SK-N-SH treated with all-trans-retinoic acid at 6 μM for 48 hours (cell line): ENCODE results near the gene ARHGAP28.

Source experiments
- ATAC-seq: fragments of 200-7000 bp; cut with Tn5 transposase; 3 replicates; pipeline ENCODE4 v1.9.1; 2020; ENCODE audit warnings: mild to moderate bottlenecking, moderate library complexity
- BACH2 ChIP-seq: fragments of 250-450 bp; sonication (Bioruptor Pico); IDR thresholded peaks from 2 replicates; pipeline ENCODE4 v1.9.0; 2021; ENCODE audit warnings: mild to moderate bottlenecking, borderline replicate concordance
- CREB5 ChIP-seq: fragments of 250-450 bp; sonication (Bioruptor Pico); IDR thresholded peaks from 2 replicates; pipeline ENCODE4 v1.5.1; 2020; ENCODE audit warnings: low read depth, mild to moderate bottlenecking, moderate library complexity
- CSDC2 ChIP-seq: fragments of 250-450 bp; sonication (Bioruptor Pico); IDR thresholded peaks from 2 replicates; pipeline ENCODE4 v1.5.0; 2020; ENCODE audit warnings: mild to moderate bottlenecking, moderate library complexity
- CSRNP3 ChIP-seq: fragments of 250-450 bp; sonication (Bioruptor Pico); IDR thresholded peaks from 2 replicates; pipeline ENCODE4 v1.5.1; 2021; ENCODE audit warnings: mild to moderate bottlenecking, moderate library complexity
- ESRRG ChIP-seq: fragments of 250-450 bp; sonication (Bioruptor Pico); IDR thresholded peaks from 2 replicates; pipeline ENCODE4 v1.6.1; 2021; ENCODE audit warnings: mild to moderate bottlenecking
- GLIS3 ChIP-seq: fragments of 250-450 bp; sonication (Bioruptor Pico); IDR thresholded peaks from 2 replicates; pipeline ENCODE4 v1.5.0; 2020; ENCODE audit warnings: mild to moderate bottlenecking, moderate library complexity
- ISL1 ChIP-seq: fragments of 250-450 bp; sonication (Bioruptor Pico); IDR thresholded peaks from 2 replicates; pipeline ENCODE4 v2.1.2; 2022; ENCODE audit warnings: mild to moderate bottlenecking, moderate library complexity
- POU6F1 ChIP-seq: fragments of 250-450 bp; sonication (Bioruptor Pico); IDR thresholded peaks from 2 replicates; pipeline ENCODE4 v1.8.0; 2021; ENCODE audit warnings: low read depth, mild to moderate bottlenecking, moderate library complexity, borderline replicate concordance
- PPARA ChIP-seq: fragments of 250-450 bp; sonication (Bioruptor Pico); IDR thresholded peaks from 2 replicates; pipeline ENCODE4 v1.5.0; 2020; ENCODE audit warnings: mild to moderate bottlenecking, borderline replicate concordance
- RARB ChIP-seq: fragments of 250-450 bp; sonication (Bioruptor Pico); IDR thresholded peaks from 2 replicates; pipeline ENCODE4 v1.8.0; 2021; ENCODE audit warnings: mild to moderate bottlenecking, moderate library complexity
- SNAI2 ChIP-seq: fragments of 250-450 bp; sonication (Bioruptor Pico); IDR thresholded peaks from 2 replicates; pipeline ENCODE4 v1.5.0; 2020; ENCODE audit warnings: mild to moderate bottlenecking, moderate library complexity
- TCF4 ChIP-seq: fragments of 250-450 bp; sonication (Bioruptor Pico); IDR thresholded peaks from 2 replicates; pipeline ENCODE4 v1.8.0; 2021; ENCODE audit warnings: mild to moderate bottlenecking, moderate library complexity, borderline replicate concordance
- TOX ChIP-seq: fragments of 250-450 bp; sonication (Bioruptor Pico); IDR thresholded peaks from 2 replicates; pipeline ENCODE4 v1.8.0; 2021; ENCODE audit warnings: mild to moderate bottlenecking, moderate library complexity, borderline replicate concordance
- TSHZ2 ChIP-seq: fragments of 250-450 bp; sonication (Bioruptor Pico); IDR thresholded peaks from 2 replicates; pipeline ENCODE4 v1.5.0; 2020; ENCODE audit warnings: mild to moderate bottlenecking, moderate library complexity
- ZC3H10 ChIP-seq: fragments of 250-450 bp; sonication (Bioruptor Pico); IDR thresholded peaks from 2 replicates; pipeline ENCODE4 v1.5.1; 2021; ENCODE audit warnings: mild to moderate bottlenecking, moderate library complexity
- ZFP30 ChIP-seq: fragments of 450-650 bp; formaldehyde crosslinking; IDR thresholded peaks from 2 replicates; pipeline ENCODE4 v1.5.0; 2022; ENCODE audit warnings: mild to moderate bottlenecking, moderate library complexity
- ZNF565 ChIP-seq: fragments of 450-650 bp; formaldehyde crosslinking; conservative IDR thresholded peaks from 2 replicates; pipeline ENCODE4 v1.5.0; 2020; ENCODE audit warnings: low read depth, mild to moderate bottlenecking, moderate library complexity
- ZNF70 ChIP-seq: fragments of 450-650 bp; formaldehyde crosslinking; IDR thresholded peaks from 2 replicates; pipeline ENCODE4 v1.5.0; 2020; ENCODE audit warnings: mild to moderate bottlenecking, moderate library complexity
- ZNF8 ChIP-seq: fragments of 450-650 bp; formaldehyde crosslinking; IDR thresholded peaks from 2 replicates; pipeline ENCODE4 v1.5.0; 2020; ENCODE audit warnings: mild to moderate bottlenecking, moderate library complexity
- TF ChIP-seq, protein P1 (sequence below): fragments of 250-450 bp; sonication (Bioruptor Pico); IDR thresholded peaks from 2 replicates; pipeline ENCODE4 v1.8.0; 2020; ENCODE audit warnings: mild to moderate bottlenecking, moderate library complexity, borderline replicate concordance

Gene ARHGAP28

DNA sequence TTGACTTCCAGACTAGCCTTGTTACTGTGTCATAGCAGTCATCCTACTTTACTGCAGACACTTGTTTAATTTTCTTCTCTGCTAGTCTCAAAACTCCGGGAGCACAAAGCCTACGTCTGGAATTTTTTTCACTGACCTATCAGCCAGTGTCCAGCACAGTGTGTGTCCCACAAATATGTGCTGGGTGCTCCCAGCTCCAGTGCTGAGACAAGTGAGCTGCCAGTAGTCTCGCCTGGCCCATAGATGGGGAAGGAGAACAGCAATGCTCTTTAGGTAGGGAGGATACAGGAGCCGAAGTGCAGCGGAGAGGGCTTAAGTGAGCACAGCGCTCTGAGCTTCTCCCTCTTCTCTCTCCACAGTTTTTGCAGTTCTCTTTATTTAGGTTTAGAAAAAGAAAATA lies 34.0 kb downstream of the ARHGAP28 start:
- ATAC-seq: no peak

DNA sequence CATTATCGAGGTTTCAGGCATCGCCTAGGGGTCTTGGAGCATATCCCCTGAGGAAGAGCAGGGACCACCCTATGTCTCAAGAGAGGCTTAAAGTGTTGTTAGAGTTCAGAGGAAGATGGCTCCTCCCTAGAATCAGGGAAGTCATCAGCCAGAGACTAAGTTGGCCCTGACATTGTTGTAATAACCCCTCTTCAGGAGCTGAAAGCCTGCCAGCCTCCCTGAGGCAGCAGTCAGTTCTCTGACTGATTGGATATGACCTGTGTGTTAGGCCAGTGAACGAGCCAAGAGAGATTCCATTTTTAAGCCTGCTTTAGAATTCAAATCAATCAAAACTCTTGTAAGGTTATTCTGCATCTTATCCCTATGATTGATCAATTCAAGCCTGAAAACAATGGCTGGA lies 34.9 kb downstream of the ARHGAP28 start:
- no peak for TF ChIP-seq ZC3H10 (CRISPR knock-in tag)
- no peak for TF ChIP-seq TSHZ2 (CRISPR knock-in tag)
- no peak for TF ChIP-seq ZNF70 (CRISPR knock-in tag)
- TF ChIP-seq ZNF8 (CRISPR knock-in tag): no peak
- no peak for TF ChIP-seq SNAI2 (CRISPR knock-in tag)
- TF ChIP-seq ZFP30 (CRISPR knock-in tag): no peak
- no peak for TF ChIP-seq GLIS3 (CRISPR knock-in tag)
- TF ChIP-seq, protein P1, sequence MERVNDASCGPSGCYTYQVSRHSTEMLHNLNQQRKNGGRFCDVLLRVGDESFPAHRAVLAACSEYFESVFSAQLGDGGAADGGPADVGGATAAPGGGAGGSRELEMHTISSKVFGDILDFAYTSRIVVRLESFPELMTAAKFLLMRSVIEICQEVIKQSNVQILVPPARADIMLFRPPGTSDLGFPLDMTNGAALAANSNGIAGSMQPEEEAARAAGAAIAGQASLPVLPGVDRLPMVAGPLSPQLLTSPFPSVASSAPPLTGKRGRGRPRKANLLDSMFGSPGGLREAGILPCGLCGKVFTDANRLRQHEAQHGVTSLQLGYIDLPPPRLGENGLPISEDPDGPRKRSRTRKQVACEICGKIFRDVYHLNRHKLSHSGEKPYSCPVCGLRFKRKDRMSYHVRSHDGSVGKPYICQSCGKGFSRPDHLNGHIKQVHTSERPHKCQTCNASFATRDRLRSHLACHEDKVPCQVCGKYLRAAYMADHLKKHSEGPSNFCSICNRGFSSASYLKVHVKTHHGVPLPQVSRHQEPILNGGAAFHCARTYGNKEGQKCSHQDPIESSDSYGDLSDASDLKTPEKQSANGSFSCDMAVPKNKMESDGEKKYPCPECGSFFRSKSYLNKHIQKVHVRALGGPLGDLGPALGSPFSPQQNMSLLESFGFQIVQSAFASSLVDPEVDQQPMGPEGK (CRISPR knock-in tag): no peak
- no peak for ATAC-seq

More for the DNA sequence above, 34.0 kb downstream of the ARHGAP28 start:
- TF ChIP-seq TCF4 (CRISPR knock-in tag): no peak
- no peak for TF ChIP-seq TOX (CRISPR knock-in tag)
- TF ChIP-seq GLIS3 (CRISPR knock-in tag): no peak
- TF ChIP-seq PPARA (CRISPR knock-in tag): no peak
- TF ChIP-seq BACH2 (CRISPR knock-in tag): no peak
- TF ChIP-seq ISL1 (CRISPR knock-in tag): no peak
- no peak for TF ChIP-seq CREB5 (CRISPR knock-in tag)
- TF ChIP-seq CSRNP3 (CRISPR knock-in tag): no peak

GRCh38 chr18:6773777-6774176 lies 44.3 kb downstream of the ARHGAP28 start:
- no peak for ATAC-seq
- TF ChIP-seq TOX (CRISPR knock-in tag) (no peak), ISL1 (CRISPR knock-in tag) (no peak), CSRNP3 (CRISPR knock-in tag) (no peak), BACH2 (CRISPR knock-in tag) (no peak), ESRRG (CRISPR knock-in tag) (no peak), SNAI2 (CRISPR knock-in tag) (no peak), GLIS3 (CRISPR knock-in tag) (no peak)
- TF ChIP-seq, protein P1 (CRISPR knock-in tag): no peak

DNA sequence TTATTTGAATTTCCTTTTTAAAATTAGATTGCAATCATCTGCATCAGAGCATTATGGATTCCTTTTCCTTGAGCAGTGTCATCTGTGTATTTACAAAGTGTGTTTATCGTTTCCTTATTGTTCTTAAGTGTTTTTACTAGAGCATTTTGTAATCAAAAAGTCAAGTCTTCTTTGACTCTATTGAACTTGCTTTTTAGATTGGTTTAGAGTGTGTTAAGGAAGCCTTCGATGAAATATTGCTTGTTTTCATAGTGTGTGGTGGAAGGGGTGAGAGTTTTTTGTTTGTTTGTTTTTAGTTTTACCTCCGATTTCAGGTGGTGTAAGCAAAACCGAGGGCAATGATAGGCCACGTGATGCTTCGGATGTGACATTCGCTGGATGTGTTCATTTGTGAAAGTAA lies 45.7 kb downstream of the ARHGAP28 start:
- no peak for ATAC-seq
- TF ChIP-seq ZNF70 (CRISPR knock-in tag) (no peak), ZNF565 (CRISPR knock-in tag) (no peak), GLIS3 (CRISPR knock-in tag) (no peak), CSDC2 (CRISPR knock-in tag) (no peak), ZC3H10 (CRISPR knock-in tag) (no peak), RARB (CRISPR knock-in tag) (no peak), POU6F1 (CRISPR knock-in tag) (no peak), CREB5 (CRISPR knock-in tag) (no peak)
